Cardiac fibroblast (primary cell): ENCODE data around the gene RBM20.
"Not testable (repeated sequence)": the region's sequence is repeated elsewhere in the genome, so short reads cannot be mapped to it uniquely, and the experiment has no call there.

ENCODE experiments used
- DNase-seq, 2 donors: peaks; one replicate each; pipeline versions ENCODE4 v3.0.0 to v3.0.0-alpha.2; 2010; ENCODE audit warnings: low read depth in 2 of 2
- H3K4me3 ChIP-seq, 2 donors: replicated peaks in 1 of 2; 1 replicate in 1 of 2; 2 replicates in 1 of 2; pipeline ENCODE4 v1.5.1; 2011; ENCODE audit warnings: low read depth in 2 of 2, low read length in 2 of 2, mild to moderate bottlenecking in 2 of 2, moderate library complexity in 1 of 2
- TF ChIP-seq, protein P1 (sequence below): IDR thresholded peaks from one replicate; pipeline ENCODE4 v1.5.1; 2011; ENCODE audit warnings: low read depth, mild to moderate bottlenecking, low read length, inconsistent platforms

Gene RBM20

DNA sequence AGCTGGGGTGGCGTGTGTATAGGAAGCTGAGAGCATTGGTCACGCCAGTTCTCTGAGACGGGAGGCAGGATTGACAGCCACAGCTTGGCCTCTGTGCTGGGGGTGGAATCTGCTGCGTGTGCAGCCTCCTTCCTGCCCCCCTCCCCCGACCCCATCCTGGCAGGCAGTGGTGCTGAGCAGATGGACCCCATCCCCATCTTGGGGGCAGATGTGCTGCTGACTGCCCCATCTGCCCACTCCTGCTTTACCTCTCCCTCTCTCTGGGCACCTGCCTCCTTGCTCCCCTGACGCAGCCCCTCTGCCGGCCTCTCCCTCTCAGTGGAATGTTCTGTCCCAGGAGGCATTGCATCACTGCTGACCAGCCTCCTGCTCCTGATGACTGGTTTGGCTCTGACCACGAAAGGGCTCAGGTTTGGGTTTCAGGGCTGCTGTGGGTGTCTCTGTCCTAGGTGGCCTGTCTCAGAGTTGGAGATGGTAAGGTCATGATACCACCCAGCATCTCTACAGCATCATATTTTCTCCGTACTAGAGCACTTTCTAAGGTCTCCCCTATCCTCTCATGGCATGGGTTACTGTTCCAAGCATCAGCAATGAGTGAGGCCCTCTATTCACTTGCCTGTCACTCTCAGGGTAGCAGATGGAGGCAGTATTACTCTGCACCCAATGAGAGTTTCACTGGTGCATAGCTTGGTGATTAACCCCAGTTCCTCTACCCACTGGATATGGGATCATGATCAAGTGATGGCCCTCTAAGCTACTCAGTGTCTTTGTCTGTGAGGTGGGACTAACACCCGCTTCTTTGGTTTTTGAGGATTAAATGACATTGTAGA is 81.9 kb downstream of the RBM20 start:
- H3K4me3 ChIP-seq, result no peak overlapping the region
- TF ChIP-seq, protein P1, sequence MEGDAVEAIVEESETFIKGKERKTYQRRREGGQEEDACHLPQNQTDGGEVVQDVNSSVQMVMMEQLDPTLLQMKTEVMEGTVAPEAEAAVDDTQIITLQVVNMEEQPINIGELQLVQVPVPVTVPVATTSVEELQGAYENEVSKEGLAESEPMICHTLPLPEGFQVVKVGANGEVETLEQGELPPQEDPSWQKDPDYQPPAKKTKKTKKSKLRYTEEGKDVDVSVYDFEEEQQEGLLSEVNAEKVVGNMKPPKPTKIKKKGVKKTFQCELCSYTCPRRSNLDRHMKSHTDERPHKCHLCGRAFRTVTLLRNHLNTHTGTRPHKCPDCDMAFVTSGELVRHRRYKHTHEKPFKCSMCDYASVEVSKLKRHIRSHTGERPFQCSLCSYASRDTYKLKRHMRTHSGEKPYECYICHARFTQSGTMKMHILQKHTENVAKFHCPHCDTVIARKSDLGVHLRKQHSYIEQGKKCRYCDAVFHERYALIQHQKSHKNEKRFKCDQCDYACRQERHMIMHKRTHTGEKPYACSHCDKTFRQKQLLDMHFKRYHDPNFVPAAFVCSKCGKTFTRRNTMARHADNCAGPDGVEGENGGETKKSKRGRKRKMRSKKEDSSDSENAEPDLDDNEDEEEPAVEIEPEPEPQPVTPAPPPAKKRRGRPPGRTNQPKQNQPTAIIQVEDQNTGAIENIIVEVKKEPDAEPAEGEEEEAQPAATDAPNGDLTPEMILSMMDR, result no peak
- DNase-seq, result peak in 1 of 2 donors; percentile 52

DNA sequence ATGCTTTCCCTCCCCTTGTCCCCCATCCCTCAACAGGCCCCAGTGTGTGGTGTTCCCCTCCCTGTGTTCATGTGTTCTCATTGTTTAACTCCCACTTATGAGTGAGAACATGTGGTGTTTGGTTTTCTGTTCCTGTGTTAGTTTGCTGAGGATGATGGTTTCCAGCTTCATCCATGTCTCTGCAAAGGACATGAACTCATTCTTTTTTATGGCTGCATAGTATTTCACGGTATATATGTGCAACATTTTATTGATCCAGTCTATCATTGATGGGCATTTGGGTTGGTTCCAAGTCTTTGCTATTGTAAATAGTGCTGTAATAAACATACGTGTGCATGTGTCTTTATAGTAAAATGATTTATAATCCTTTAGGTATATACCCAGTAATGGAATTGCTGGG is 83.6 kb downstream of the RBM20 start:
- not testable (repeated sequence) for H3K4me3 ChIP-seq, DNase-seq

DNA sequence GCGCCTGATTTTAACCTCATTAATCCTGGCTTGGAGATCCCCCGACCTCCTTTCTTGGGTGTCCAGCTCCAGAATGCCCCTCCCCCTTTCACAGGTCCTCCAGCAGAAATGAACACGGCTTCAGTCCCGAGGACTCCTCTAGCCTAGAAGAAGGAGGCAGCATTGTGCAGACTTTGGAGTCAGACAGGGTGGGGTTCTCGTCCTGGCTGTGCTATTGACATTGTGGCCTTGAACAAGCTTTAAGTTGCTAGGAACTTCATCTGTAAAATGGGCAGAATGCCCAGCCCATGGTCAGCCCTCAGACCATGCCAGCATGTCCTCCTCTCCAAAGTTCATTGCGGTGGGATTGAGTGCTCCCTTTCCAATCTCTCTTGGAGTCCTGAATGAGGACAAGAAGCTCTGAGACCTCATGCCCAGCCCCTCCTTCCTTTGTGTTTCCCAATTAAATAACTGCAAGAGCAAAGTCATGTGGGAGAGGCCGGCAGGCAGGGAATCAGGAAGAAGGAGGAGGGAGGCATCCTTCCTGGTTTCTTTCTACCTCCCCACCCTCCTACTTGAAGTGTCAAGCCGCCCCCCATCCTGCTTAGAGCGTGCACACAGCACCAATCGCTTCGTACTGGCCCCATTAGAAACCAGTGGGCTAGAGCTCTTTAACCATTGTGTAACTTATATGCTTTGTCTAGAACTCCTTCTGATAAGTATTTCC is 86.4 kb downstream of the RBM20 start:
- no peak overlapping the region for H3K4me3 ChIP-seq
- DNase-seq, result no peak
- TF ChIP-seq, protein P1, result no peak

DNA sequence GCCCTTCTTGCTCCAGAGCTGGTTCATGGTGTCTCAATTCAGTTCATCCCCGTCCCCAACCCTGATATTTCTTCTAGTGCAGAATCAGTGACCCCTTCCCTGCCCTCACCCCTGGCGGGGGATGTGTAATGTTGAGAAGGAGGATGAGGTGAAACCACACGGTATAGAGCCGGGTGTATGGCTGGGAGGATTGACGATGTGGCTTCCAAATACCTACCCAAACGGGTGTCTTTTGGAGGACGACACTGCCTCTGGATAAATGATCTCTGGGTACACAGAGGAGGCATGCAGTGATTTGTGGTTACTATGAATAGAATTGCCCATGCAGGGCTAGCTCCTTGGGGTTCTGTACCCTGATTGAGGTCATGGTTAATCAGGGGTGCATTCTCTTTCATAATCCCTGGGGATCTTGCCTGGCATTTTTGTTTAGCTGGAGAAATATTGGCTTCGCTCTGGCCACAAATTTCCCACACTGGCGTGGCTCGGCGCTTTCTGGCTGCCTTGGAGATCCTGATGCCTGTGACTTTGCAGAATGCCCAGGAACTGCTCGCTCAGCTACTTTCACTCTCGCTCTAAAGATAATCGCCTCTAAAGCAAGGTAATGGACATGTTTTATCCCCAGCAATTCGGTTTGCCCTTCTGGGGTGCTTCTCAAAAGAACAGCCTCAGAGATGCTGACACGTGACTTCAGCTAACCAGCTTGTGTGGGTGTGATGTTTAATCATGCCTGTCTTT is 89.2 kb downstream of the RBM20 start:
- peak overlapping the region in 1 of 2 donors; percentile 35 for H3K4me3 ChIP-seq
- no peak for DNase-seq
- TF ChIP-seq, protein P1, result no peak

DNA sequence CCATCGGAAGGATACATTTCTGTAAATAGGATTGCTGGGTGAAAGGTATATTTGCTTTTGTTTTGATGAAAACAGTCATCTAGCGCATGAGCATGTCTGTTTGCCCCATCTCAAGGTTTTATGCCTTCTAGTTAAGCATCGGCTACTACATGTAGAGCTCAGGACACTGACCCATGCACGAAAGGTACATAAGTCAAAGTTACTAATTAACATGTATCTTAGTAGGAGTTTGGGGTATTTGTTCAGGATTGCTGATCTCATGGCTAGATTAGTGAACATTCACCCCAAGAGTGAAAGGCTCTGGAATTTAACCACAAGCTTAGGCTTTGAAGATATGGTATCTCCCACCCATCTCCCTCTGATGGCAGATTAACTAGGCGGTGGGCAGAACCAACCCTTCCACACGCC is 91.5 kb downstream of the RBM20 start:
- TF ChIP-seq, protein P1, result no peak
- no peak overlapping the region for H3K4me3 ChIP-seq
- DNase-seq, result no peak

DNA sequence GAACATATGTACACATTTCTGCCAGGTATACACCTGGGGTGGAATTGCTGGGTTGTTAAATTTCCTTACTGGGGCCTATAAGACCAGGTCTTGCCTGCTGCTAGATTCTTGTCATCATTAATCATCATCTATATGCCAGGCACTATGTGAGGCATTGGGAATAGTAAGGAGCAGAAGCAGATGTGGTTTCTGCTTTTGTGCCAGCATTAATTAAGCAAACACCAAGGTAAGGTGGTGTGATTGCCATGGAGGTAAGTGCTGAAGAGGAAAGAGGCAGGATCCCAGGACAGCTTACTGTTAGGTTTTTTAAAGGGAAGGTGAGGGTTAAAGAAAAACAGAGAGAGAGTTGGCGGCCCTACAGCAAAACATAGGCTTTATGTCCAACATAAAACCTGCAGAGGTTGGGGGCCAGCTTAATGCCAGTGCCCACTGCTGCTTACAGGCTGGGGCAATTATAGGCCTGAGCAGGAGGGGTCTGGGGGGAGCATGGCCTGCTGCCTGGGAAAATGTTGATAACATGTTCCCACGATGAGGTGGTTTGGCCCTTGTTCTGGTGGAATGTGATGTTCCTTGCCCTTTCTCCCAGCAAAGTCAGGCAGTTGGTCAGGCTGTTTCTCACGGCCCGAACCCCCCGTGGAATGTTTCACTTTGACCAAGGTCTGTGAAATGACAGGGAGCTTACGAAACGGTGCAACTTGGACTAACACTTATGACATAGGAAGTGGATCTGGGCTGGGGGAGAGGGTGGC is 93.9 kb downstream of the RBM20 start:
- DNase-seq, result peak; percentile 36 to 82
- TF ChIP-seq, protein P1, result no peak
- no peak overlapping the region for H3K4me3 ChIP-seq
